MM.1S (cell line): ENCODE measurements around the gene ARMC9.
"Not testable (repeated sequence)": the region's sequence is repeated elsewhere in the genome, so short reads cannot be mapped to it uniquely, and the experiment has no call there.

Source experiments
- CTCF ChIP-seq: fragments of 300-600 bp; sonication (generic); IDR thresholded peaks from 2 replicates; pipeline ENCODE4 v1.5.1; 2016; ENCODE audit warnings: antibody characterized with exemption, low read length, mixed read lengths
- EZH2 ChIP-seq: fragments of 300-600 bp; sonication (generic); optimal IDR thresholded peaks from 2 replicates; pipeline ENCODE3; 2017; ENCODE audit warnings: low read depth, mild to moderate bottlenecking, antibody characterized with exemption, low read length, mixed read lengths
- EZH2phosphoT487 ChIP-seq: fragments of 300-600 bp; sonication (generic); IDR thresholded peaks from 2 replicates; pipeline ENCODE4 v1.6.1; 2018; ENCODE audit warnings: antibody characterized with exemption, low read length

DNA sequence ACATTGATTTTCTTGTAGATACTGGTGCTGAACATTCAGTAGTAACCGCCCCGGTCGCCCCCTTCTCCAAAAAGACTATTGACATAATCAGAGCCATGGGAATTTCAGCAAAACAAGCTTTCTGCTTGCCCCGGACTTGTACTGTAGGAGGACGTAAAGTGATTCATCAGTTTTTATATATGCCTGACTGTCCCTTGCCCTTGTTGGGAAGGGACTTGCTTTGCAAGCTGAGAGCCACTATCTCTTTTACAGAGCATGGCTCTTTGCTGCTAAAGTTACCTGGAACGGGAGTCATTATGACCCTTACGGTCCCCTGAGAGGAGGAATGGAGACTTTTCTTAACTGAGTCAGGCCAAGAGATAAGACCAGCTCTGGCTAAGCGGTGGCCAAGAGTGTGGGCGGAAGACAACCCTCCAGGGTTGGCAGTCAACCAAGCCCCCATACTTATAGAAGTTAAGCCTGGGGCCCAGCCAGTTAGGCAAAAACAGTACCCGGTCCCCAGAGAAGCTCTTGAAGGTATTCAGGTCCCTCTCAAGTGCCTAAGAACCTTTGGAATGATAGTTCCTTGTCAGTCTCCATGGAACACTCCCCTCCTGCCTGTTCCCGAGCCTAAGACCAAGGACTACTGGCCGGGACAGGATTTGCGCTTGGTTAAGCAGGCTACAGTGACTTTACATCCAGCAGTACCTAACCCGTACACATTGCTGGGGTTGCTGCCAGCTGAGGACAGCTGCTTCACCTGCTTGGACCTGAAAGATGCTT lies 205.2 kb downstream of the ARMC9 start:
- TF ChIP-seq EZH2phosphoT487, EZH2, CTCF: not testable (repeated sequence)
